ENCODE data around the gene RABEP2.

DNA sequence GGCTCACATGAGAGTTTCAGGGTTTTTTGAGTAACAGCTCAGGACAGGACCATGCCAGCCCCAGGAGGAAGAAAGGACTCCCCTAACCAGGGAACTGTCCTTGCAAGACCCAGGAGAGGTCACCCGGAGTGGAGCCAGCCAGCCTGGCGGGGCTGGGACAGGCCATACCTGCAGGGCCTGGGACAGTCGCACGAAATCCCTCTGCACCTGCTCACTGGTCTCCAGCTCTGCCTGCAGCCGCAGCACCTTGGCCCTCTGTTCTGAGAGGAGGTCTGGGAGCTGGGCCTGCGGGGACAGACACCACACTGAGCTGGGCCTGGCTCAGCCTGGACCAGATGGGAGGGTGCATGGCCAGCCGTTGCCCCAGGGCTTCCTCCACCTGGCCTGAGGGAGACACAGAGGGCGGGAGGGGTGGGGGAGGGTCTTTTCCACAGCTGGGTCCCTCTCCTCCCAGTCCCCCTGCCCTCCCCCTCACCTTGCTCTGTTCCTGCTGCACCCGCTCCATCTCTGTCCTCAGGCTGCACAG, 19.7 kb downstream of the RABEP2 start:
- TF ChIP-seq, protein P1, sequence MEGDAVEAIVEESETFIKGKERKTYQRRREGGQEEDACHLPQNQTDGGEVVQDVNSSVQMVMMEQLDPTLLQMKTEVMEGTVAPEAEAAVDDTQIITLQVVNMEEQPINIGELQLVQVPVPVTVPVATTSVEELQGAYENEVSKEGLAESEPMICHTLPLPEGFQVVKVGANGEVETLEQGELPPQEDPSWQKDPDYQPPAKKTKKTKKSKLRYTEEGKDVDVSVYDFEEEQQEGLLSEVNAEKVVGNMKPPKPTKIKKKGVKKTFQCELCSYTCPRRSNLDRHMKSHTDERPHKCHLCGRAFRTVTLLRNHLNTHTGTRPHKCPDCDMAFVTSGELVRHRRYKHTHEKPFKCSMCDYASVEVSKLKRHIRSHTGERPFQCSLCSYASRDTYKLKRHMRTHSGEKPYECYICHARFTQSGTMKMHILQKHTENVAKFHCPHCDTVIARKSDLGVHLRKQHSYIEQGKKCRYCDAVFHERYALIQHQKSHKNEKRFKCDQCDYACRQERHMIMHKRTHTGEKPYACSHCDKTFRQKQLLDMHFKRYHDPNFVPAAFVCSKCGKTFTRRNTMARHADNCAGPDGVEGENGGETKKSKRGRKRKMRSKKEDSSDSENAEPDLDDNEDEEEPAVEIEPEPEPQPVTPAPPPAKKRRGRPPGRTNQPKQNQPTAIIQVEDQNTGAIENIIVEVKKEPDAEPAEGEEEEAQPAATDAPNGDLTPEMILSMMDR (IDR thresholded peaks at IDR 0.05; ENCODE audit: low read depth, low read length), result no peak
- no peak for TF ChIP-seq EZH2phosphoT487 (IDR thresholded peaks at IDR 0.05; ENCODE audit: low read depth)

Data from OCI-LY3 (cell line).